Transverse colon (tissue), 4 donors: ENCODE results near the gene LSAMP. TPM values are rescaled to one million over a fixed set of nuclear protein-coding genes. Genes with fewer than 3 reads are reported as not detected.

Source experiments
- DNase-seq: peaks from one replicate; pipeline ENCODE4 v3.0.0-alpha.2; 2019
- H3K27ac ChIP-seq, 4 donors: fragments of 200-600 bp; sonication (generic); 2 replicates each; pipeline ENCODE4 v1.5.1; 2016 to 2018; ENCODE audit warnings: inconsistent platforms in 4 of 4
- H3K27me3 ChIP-seq: fragments of 200-600 bp; sonication (generic); 2 replicates; pipeline ENCODE4 v1.5.1; 2017; ENCODE audit warnings: inconsistent platforms
- H3K36me3 ChIP-seq, 4 donors: fragments of 200-600 bp; sonication (generic); 2 replicates each; pipeline ENCODE4 v1.5.1; 2017 to 2019; ENCODE audit warnings: inconsistent platforms in 4 of 4
- H3K4me1 ChIP-seq, 4 donors: fragments of 200-600 bp; sonication (generic); 2 replicates each; pipeline ENCODE4 v1.5.1; 2017 to 2020; ENCODE audit warnings: inconsistent platforms in 4 of 4
- H3K4me3 ChIP-seq, 4 donors: fragments of 200-600 bp; sonication (generic); 1 replicate in 1 of 4; 2 replicates in 3 of 4; pipeline versions ENCODE4 v1.5.1 to v1.6.1; 2017 to 2019; ENCODE audit warnings: inconsistent platforms in 4 of 4
- H3K9me3 ChIP-seq, 2 donors: fragments of 200-600 bp; sonication (generic); 2 replicates each; pipeline ENCODE4 v1.5.1; 2017 to 2019; ENCODE audit warnings: inconsistent platforms in 2 of 2
- CTCF ChIP-seq, 5 experiments: fragments of 200-600 bp in 3 of 5; fragments of 450-650 bp in 2 of 5; sonication (generic) in 3 of 5; IDR thresholded peaks; 1 replicate in 2 of 5; 2 replicates in 3 of 5; pipeline ENCODE4 v1.5.1; 2016 to 2017; ENCODE audit warnings: antibody characterized with exemption in 5 of 5, inconsistent platforms in 3 of 5, mild to moderate bottlenecking in 2 of 5, moderate library complexity in 1 of 5
- EP300 ChIP-seq: sonication (generic); formaldehyde crosslinking; IDR thresholded peaks from one replicate; pipeline ENCODE4 v1.6.1; 2017; ENCODE audit warnings: antibody characterized with exemption, low read depth
- POLR2A ChIP-seq: fragments of 450-650 bp; IDR thresholded peaks from one replicate; pipeline ENCODE4 v1.6.1; 2016; ENCODE audit warnings: antibody characterized with exemption, mild to moderate bottlenecking, moderate library complexity
- POLR2AphosphoS5 ChIP-seq, 3 donors: sonication (generic); formaldehyde crosslinking; IDR thresholded peaks; one replicate each; pipeline ENCODE4 v1.6.1; 2016; ENCODE audit warnings: antibody characterized with exemption in 3 of 3
- WGBS, 2 donors: methylation state at CpG; one replicate each; pipeline ENCODE4 v1.1.5; 2018; ENCODE audit warnings: low coverage in 1 of 2; 5-methylcytosine and 5-hydroxymethylcytosine counted together
- in situ Hi-C, 4 donors: fragments of 200-750 bp; cut with MboI; loops; one replicate each; pipeline versions ENCODE4 v1.15.0 to v1.15.1; 2017; ENCODE audit warnings: low sequenced_read_pairs in 3 of 4, low pct_ligation_motif_present in 1 of 4, low pct_unique_long_range_greater_than_20kb in 1 of 4
- intact Hi-C: fragments of 100-400 bp; cut with DNase I; formaldehyde crosslinking; loops from one replicate; pipeline ENCODE4 v1.15.1; 2023; ENCODE audit warnings: low total_unique reads
- total RNA-seq, 4 donors: library from RNA; depleted of rRNA; stranded (reverse); fragments of >200 nt; gene quantifications; one replicate each; pipeline ENCODE4 v1.1.0, GENCODE V29; 2016

LSAMP gene
- total RNA-seq, 4 donors from 2014 or later = 3.4 to 8.2 (median 5.4) TPM

GRCh38 chr3:115808816-115809215 lies 636.5 kb downstream of the LSAMP start:
- DNase-seq = no peak
- intact Hi-C loops = no loop called here
- H3K36me3 ChIP-seq = no peaks in the 10 kb centered on the region
- no peaks in the 10 kb centered on the region for H3K4me1 ChIP-seq
- no peak overlapping the region for H3K4me3 ChIP-seq
- H3K9me3 ChIP-seq = no peaks in the 10 kb centered on the region
- in situ Hi-C loops = no loop called here
- H3K27me3 ChIP-seq = no peaks in the 10 kb centered on the region
- no peak for TF ChIP-seq EP300
- TF ChIP-seq POLR2AphosphoS5 (IDR thresholded peaks at IDR 0.05) = no peak
- no peak for TF ChIP-seq CTCF (IDR thresholded peaks at IDR 0.05)
- no peak for TF ChIP-seq POLR2A
- H3K27ac ChIP-seq = no peak overlapping the region
- WGBS, 2 donors = 86 to 90% methylated on average over 2 of the region's 2 CpGs

GRCh38 chr3:115808244-115808643 lies 637.0 kb downstream of the LSAMP start:
- 74% methylated on average over 1 of the region's 1 CpG; no CpG with 5 or more reads in 1 of the 2 donors for WGBS, 2 donors

GRCh38 chr3:115806501-115806900 lies 638.8 kb downstream of the LSAMP start:
- DNase-seq = no peak
- Histone ChIP-seq H3K36me3 (no peaks in the 10 kb centered on the region), H3K27me3 (no peaks in the 10 kb centered on the region), H3K27ac (no peak overlapping the region), H3K4me1 (no peaks in the 10 kb centered on the region), H3K9me3 (no peaks in the 10 kb centered on the region), H3K4me3 (no peak overlapping the region)
- WGBS, 2 donors = 39 to 69% methylated on average over 4 of the region's 4 CpGs
- TF ChIP-seq EP300 (no peak), POLR2AphosphoS5 (IDR thresholded peaks at IDR 0.05) (no peak), CTCF (IDR thresholded peaks at IDR 0.05) (no peak), POLR2A (no peak)
- intact Hi-C loops = no loop called here
- in situ Hi-C loops = no loop called here

More at GRCh38 chr3:115808244-115808643, 637.0 kb downstream of the LSAMP start:
- Histone ChIP-seq H3K4me3 (no peak overlapping the region), H3K9me3 (no peaks in the 10 kb centered on the region), H3K4me1 (no peaks in the 10 kb centered on the region), H3K27ac (no peak overlapping the region), H3K27me3 (no peaks in the 10 kb centered on the region), H3K36me3 (no peaks in the 10 kb centered on the region)
- DNase-seq = no peak
- intact Hi-C loops = no loop called here
- no peak for TF ChIP-seq POLR2A
- no peak for TF ChIP-seq POLR2AphosphoS5 (IDR thresholded peaks at IDR 0.05)
- TF ChIP-seq CTCF (IDR thresholded peaks at IDR 0.05) = no peak
- no peak for TF ChIP-seq EP300
- in situ Hi-C loops = no loop called here

- TF ChIP-seq CTCF (IDR thresholded peaks at IDR 0.05) (no peak), POLR2AphosphoS5 (IDR thresholded peaks at IDR 0.05) (no peak), EP300 (no peak), POLR2A (no peak)
- WGBS, 2 donors = 79 to 88% methylated on average over 4 of the region's 4 CpGs
- intact Hi-C loops = no loop called here
- in situ Hi-C loops = no loop called here
- H3K9me3 ChIP-seq = no peaks in the 10 kb centered on the region
- H3K27ac ChIP-seq = no peak overlapping the region
- H3K4me1 ChIP-seq = no peaks in the 10 kb centered on the region
- H3K4me3 ChIP-seq = no peak overlapping the region
- no peaks in the 10 kb centered on the region for H3K36me3 ChIP-seq
- no peaks in the 10 kb centered on the region for H3K27me3 ChIP-seq
- no peak for DNase-seq
Observed at GRCh38 chr3:115805520-115805919, 639.8 kb downstream of the LSAMP start.
